ENCODE results near the gene ZSCAN20.
"Not testable (repeated sequence)": the region's sequence is repeated elsewhere in the genome, so short reads cannot be mapped to it uniquely, and the experiment has no call there.

The ZSCAN20 gene

GRCh38 chr1:33488624-33489023, 16.2 kb downstream of the ZSCAN20 start:
- DNase-seq (ENCODE audit: low spot score): no peak

GRCh38 chr1:33494929-33495328, 22.5 kb downstream of the ZSCAN20 start:
- DNase-seq (ENCODE audit: low spot score): no peak

GRCh38 chr1:33497410-33497809, 25.0 kb downstream of the ZSCAN20 start:
- DNase-seq (ENCODE audit: low spot score): no peak

GRCh38 chr1:33500547-33500946, 28.1 kb downstream of the ZSCAN20 start:
- DNase-seq (ENCODE audit: low spot score): no peak

GRCh38 chr1:33501309-33501708, 28.9 kb downstream of the ZSCAN20 start:
- DNase-seq (ENCODE audit: low spot score): no peak

GRCh38 chr1:33501774-33502173, 29.3 kb downstream of the ZSCAN20 start:
- no peak for DNase-seq (ENCODE audit: low spot score)

- no peak for DNase-seq (ENCODE audit: low spot score)
These were observed 30.3 kb downstream of the ZSCAN20 start for GRCh38 chr1:33502726-33503125.

GRCh38 chr1:33503506-33503905, 31.1 kb downstream of the ZSCAN20 start:
- no peak for DNase-seq (ENCODE audit: low spot score)

- no peak for DNase-seq (ENCODE audit: low spot score)
These were observed 35.2 kb downstream of the ZSCAN20 start for GRCh38 chr1:33507661-33508060.

GRCh38 chr1:33508151-33508550, 35.7 kb downstream of the ZSCAN20 start:
- no peak for DNase-seq (ENCODE audit: low spot score)

- not testable (repeated sequence) for DNase-seq (ENCODE audit: low spot score)
These were observed 36.8 kb downstream of the ZSCAN20 start for GRCh38 chr1:33509276-33509675.

- no peak for DNase-seq (ENCODE audit: low spot score)
These were observed 40.0 kb downstream of the ZSCAN20 start for GRCh38 chr1:33512226-33513011.

GRCh38 chr1:33515112-33515511, 42.7 kb downstream of the ZSCAN20 start:
- no peak for DNase-seq (ENCODE audit: low spot score)

- DNase-seq (ENCODE audit: low spot score): no peak
These were observed 43.2 kb downstream of the ZSCAN20 start for GRCh38 chr1:33515607-33516006.

- DNase-seq (ENCODE audit: low spot score): no peak
These were observed 44.0 kb downstream of the ZSCAN20 start for GRCh38 chr1:33516428-33516827.

GRCh38 chr1:33516891-33517567, 44.6 kb downstream of the ZSCAN20 start:
- no peak for DNase-seq (ENCODE audit: low spot score)

- no peak for DNase-seq (ENCODE audit: low spot score)
These were observed 45.3 kb downstream of the ZSCAN20 start for GRCh38 chr1:33517596-33518250.

GRCh38 chr1:33519240-33519884, 46.9 kb downstream of the ZSCAN20 start:
- DNase-seq (ENCODE audit: low spot score): no peak

- DNase-seq (ENCODE audit: low spot score): no peak
These were observed 52.1 kb downstream of the ZSCAN20 start for GRCh38 chr1:33524586-33524985.

- DNase-seq (ENCODE audit: low spot score): no peak
These were observed 55.5 kb downstream of the ZSCAN20 start for GRCh38 chr1:33527934-33528333.

GRCh38 chr1:33529957-33530356, 57.5 kb downstream of the ZSCAN20 start:
- DNase-seq (ENCODE audit: low spot score): no peak

GRCh38 chr1:33532250-33532649, 59.8 kb downstream of the ZSCAN20 start:
- no peak for DNase-seq (ENCODE audit: low spot score)

GRCh38 chr1:33532936-33533335, 60.5 kb downstream of the ZSCAN20 start:
- no peak for DNase-seq (ENCODE audit: low spot score)
